Inflammatory macrophage treated with lipopolysaccharide for 1 hour (primary cell): ENCODE measurements around the gene APIP.
"Not testable (repeated sequence)": the region's sequence is repeated elsewhere in the genome, so short reads cannot be mapped to it uniquely, and the experiment has no call there.

ENCODE experiments used
- DNase-seq, 2 donors: peaks; one replicate each; pipeline ENCODE4 v3.0.0-alpha.2; 2020 to 2022

Gene APIP

DNA sequence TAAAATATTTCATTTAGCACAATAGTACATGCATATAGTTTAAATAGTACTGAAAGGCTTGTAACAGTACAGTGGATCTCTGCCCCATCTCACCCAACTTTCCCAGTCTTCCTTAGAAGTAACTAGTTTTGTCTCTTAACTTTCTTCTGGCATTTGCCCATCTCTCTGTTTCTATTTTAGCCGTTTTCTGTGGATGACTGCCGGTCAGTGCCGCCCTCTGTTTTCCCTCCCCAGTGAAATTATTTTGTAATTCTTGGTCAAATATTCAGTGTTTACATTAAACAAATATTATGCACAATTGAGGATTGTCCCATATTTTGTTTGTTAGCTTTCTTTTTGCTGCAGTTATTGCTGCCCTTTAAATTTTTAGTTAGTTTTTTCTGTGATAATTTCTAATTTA is 8.5 kb upstream of the APIP start:
- DNase-seq = no peak

DNA sequence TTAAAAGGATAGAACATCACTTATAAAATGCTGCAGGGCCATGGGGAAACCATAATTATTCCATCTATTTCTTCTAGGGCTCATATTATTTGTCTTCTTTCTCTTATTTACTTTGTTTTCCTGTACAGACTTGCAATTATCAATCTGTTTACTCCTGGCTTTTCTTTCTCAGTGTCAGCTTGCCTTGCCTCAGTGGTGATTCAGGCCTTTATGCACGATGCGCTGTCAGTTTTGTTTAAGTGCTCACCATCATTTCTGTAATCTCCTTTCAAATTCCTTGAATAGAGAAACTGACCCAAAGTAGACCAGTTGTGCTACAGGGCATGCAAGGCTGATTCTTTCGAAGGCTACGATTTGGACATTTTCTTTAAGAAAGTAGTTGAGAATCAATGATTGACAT is 5.0 kb upstream of the APIP start:
- no peak for DNase-seq

- DNase-seq = no peak
Measured at GRCh38 chr11:34916843-34917770, 928 bp upstream of the APIP start.

DNA sequence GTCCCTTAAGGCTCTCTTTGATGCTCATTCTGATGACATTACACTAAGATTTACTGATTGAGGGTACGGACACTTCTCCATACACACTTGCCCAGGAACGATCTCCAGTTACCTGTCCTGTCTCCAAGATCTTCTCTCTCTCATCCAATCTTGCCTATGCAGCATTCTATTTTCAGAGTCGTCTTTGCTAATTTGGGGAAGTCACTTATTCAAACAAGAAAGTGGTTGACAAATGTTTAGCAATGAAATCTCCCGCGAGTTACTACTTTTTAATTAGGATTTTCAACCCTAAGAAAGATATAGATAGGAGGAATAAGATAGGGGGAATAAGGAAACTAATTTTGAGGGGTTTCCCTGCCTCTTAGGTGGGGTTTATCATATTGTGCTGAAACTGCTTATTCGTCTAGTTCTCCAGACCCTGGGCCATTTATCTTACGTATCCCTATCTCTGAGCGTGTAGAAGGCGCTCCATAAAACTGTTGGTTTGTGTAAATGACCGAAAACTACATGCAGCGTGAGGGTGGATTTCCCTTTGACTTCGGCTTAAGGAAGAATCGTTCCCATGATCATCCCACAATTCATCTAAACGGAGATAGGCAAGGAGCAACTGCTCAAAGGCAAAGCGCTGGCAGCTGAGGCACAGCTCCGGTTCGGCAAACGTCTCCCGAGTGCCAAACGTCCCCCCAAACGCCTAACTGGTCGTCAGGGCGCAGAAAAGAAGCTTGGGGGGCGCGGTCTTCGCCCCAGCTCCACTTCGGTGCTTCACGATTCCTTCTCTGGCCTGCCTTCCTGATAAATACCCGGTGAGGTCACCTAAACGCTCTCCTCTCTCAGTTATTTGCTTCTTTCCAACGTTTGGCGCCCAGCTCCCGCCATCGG is 804 bp downstream of the APIP start:
- peak; percentile 45 to 48 for DNase-seq

GRCh38 chr11:34913556-34913955 is 2.6 kb downstream of the APIP start:
- DNase-seq = not testable (repeated sequence)

DNA sequence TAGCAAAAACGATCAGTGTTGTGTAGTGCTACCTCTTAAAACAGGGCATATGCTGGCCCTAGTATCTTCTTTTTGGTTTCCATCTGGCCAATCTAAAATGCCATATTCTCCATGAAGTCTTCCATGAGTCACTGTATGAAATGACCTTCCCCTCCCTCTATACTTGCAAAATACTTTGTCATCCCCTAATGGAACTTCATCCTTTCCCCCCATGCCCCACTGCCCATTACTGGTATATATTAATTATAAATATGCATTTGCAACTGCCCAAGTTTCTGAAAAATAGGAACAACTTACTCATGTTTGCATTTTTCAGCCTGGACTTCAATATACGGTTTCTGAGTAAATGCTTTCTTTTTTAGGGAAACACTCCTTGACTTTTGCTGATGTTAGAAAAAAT is 4.5 kb downstream of the APIP start:
- no peak for DNase-seq

DNA sequence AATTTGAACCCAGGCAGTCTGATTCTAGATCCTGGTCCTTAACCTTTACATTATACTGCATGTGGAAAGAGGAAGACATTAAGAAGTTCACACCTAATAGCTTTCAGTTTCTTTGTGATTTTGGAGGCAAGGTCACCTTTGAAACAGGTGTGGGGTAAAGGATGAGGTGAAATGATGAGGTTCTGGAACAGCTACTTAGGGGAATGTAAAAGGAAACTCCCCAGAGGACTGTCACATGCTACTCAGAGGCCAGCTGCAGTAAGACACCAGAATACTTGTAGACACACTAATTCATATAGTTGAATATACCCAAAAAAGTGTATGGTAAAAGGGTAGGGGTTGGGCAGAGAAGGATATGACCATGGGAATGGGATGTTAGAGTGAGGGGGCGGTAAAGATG is 5.4 kb downstream of the APIP start:
- DNase-seq = no peak

GRCh38 chr11:34909955-34910354 is 6.2 kb downstream of the APIP start:
- DNase-seq = peak; percentile 66 to 81

DNA sequence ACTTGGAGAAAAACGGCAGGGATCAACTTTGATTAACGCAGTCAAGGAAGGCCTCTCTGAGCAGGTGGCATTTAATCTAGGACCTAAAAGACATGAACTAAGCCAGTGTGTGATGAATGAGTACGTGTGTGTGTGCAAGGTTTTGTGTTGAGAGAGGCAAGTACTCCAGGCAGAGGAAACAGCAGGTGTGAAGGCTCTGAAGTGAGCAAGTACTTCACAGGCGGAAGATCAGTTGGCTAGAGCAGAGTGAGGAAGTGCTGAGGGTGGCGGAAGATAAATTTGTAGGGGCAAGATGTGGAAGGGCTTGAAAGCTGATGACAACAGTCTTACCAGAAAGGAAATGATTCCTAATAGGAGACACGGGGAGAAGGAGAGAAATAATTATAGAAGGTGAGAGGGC is 6.8 kb downstream of the APIP start:
- no peak for DNase-seq

DNA sequence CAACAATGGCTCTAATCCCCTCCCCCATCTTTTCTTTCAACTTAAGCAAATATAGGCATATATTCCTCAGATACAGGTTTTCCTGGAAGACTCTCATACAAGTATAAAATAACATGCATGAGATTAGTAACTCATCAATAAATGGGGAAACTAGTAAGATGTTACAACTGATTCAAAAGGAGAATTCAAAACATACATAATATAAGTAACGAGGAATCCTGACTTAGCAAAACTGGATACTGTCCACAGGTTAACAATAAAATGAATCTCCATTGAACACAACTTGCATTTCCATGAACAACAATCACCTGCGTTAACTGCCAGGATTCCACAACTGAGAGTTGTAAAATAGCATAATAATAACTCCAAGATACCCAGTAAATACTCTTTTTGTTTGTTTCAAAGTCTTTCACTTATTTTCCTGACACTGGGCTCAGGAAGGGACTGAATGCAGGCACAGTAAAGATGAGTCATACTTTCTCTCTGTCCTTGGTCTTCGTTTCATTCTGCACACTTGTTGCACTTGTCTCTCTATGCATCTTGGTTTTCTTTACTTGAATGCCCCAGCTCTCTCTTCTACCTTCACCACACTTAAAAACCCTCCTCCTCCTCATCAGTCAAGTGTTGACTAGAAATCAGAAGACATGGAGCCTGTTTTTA is 8.1 kb downstream of the APIP start:
- no peak for DNase-seq

DNA sequence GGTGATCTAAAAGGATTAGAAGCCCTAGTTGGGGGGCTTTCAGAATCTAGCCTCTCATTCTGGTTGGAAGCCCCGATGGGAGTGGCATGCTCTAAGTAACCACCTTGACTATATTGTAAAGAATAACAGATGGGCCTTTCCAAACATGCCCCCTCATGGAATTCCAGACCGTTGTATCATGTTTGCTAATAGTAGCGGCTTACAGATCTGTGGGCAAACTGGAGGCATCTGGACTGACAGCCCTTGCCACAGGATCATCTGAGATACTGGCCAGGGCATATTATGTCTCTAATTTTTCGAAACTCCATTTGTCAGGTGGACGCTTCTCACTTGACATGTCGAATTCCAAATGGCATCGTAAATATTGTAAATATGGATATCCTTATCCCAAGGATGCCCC is 10.5 kb downstream of the APIP start:
- DNase-seq = no peak

DNA sequence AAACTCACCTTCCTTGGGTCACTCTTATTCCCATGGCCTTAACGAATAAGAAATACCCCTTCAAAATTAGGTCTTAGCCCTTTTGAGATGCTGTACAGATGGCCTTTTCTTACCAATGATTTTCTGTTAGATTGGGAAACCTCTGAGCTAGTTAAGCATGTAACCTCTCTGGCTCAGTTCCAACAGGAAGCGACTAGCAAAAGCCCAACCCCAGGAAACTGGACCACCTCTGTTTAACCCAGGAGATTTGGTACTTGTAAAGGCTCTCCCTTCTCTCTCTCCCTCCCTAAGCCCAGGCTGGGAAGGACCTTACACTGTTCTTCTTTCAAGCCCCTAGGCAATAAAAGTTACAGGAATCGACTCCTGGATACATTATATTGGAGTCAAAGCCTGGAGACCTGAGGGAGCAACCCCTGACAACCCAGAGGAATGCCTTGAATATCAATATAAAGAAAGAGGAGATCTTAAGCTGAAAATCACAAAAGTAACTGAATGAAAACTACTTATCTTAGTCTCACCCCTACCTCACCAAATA is 11.7 kb downstream of the APIP start:
- DNase-seq = no peak

DNA sequence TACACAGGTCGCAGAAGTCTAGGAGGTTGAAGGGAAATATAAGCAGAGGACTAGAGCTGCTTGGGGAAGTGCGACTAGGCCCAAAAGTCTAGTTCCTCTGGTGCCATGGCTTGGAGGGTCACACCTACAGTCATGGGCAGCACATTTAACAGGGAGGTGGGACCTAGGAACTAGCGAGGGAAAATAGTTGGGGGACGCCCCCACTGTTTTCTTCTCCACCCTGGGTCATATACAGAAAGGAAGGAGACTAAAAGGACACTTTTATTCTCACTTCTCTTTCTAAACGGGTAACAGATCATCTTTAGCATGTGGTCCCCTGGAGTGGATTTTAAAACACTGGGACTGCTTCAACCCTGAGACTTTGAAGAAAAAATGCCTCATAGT is 16.6 kb downstream of the APIP start:
- no peak for DNase-seq

- no peak for DNase-seq
Measured at GRCh38 chr11:34898474-34898873, 17.7 kb downstream of the APIP start.

DNA sequence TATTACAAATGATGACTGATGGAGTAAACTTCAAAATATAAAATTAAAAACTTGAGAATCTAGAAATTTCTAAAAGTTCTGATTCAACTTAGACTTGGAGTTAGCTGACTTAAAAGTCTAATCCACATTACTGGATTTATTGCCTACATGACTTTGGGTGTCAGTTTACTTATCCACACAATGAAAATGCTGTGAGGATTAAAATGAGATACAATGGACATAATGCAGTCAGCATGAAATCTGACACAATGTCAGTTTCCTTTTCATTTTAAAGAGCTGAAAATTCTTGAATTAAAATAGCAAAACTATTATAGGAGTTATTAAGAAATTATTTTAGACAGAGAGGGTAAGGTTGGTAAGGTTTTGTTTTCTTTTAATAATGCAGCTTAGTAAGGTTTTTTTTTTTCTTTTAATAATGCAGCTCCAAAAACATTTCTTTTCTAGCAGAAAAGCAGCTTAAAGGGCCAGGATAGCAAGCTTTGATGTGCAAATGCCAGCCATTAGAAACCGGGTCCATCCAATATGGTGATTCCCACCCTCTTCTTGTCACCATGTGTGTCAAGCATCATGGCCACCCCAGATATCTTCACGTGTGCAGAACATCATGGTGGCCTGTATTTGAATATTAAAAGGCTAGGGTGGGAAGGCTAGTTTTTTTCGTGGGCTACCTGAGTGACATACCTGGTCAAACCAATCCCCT is 18.9 kb downstream of the APIP start:
- DNase-seq = no peak

DNA sequence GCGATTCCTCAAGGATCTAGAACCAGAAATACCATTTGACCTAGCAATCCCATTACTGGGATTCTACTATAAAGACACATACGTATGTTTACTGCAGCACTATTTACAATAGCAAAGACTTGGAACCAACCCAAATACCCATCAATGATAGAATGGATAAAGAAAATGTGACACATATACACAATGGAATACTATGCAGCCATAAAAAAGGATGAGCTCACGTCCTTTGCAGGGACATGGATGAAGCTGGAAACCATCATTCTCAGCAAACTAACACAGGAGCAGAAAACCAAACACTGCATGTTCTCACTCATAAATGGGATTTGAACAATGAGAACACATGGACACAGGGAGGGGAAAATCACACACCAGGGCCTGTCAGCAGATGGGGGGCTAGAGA is 20.0 kb downstream of the APIP start:
- not testable (repeated sequence) for DNase-seq

DNA sequence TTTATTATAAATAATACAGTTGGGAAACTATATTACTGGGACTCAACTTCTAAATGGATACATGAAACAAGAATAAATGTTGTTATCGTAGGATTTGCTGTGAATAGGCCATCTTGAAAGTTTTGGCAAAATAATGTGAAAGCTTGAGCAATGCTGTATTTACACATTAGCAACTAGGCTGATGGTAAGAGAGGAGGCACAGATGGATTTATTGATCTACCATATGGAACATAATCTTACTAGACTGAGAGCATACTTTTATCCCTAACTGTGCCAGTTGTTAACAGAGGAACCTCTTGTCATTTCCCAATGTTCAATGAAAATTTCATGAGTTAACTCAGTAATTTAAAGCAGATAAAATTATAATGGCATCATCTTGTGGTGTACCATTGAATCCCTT is 22.8 kb downstream of the APIP start:
- DNase-seq = no peak

DNA sequence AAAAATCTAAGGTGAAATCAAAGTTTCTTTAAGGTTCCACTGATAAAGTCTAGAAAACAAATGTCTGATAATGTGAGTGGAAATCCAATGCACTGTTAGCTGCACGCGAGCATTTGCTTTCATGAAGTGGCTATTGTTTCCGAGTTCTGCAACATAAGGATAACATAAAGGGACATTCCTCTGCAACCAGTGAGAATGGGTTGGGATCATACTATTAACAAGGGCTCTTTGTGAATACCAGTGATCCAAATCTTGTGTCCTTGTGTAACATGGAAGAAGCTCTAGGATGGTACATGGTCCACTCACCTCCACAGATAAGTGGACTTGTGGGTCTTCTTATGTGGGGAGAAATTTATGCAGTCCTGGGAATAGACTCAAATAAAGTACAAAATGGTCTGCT is 24.6 kb downstream of the APIP start:
- DNase-seq = no peak

GRCh38 chr11:34890812-34891211 is 25.4 kb downstream of the APIP start:
- peak; percentile 39 to 67 for DNase-seq

GRCh38 chr11:34890089-34890488 is 26.1 kb downstream of the APIP start:
- DNase-seq = no peak

DNA sequence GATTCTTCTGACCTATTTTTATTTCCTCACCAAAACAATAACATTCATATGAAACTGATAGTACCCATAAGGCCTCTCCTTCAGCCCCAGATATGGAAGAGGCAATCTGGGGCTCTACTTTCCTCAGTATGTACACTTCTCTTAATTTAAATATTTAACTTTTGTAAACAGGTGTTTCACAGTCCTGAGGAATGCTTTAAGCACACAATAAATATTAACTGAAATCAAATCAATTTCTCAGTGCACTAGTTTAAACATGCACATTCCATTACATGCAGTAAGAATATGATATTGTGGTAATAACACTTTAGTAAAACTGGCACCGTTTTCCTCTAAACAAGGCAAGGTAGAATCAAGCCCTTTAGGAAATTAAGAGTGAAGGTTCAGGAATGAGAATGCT is 28.9 kb downstream of the APIP start:
- no peak for DNase-seq

- no peak for DNase-seq
Measured at GRCh38 chr11:34886609-34887008, 29.6 kb downstream of the APIP start.

DNA sequence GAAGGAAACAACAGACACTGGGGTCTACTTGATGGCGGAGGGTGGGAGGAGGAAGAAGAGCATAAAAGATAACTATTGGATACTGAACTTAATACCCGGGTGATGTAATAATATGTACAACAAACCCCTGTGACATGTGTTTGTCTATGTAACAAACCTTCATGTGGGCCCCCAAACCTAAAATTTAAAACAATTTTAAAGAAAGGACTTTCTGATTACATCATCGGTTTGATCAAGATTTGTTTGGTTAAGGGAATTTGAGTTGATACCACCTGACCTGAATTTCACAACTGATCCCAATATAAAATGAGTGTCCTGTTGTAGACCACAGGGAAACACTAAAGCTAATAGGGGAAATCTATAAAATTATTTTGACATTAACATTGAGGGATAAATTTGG is 34.3 kb downstream of the APIP start:
- DNase-seq = no peak
